ENCODE data around the gene C1orf53.

GRCh38 chr1:197876894-197877293, 25.5 kb upstream of the C1orf53 start:
- TF ChIP-seq CTCF (conservative IDR thresholded peaks at IDR 0.05) (no peak), EZH2 (IDR thresholded peaks at IDR 0.05; ENCODE audit: low read depth) (no peak)
